Right lobe of liver (tissue), 4 donors: ENCODE data around the gene DLG2.

ENCODE experiments used
- POLR2A ChIP-seq: fragments of 450-650 bp; IDR thresholded peaks from one replicate; pipeline ENCODE4 v1.6.1; 2017; ENCODE audit warnings: antibody characterized with exemption, mild to moderate bottlenecking
- TF ChIP-seq, protein P1 (sequence below), 4 donors: fragments of 200-600 bp in 3 of 4; fragments of 450-650 bp in 1 of 4; IDR thresholded peaks; one replicate each; pipeline versions ENCODE4 v1.5.1 to v1.8.0; 2016 to 2022; ENCODE audit warnings: antibody characterized with exemption in 4 of 4, mild to moderate bottlenecking in 2 of 4
- donor health status: DM: no; HTN: no; CAD: no.
- donor health status: DM: no; HTN: no; CAD: no.
- donor health status: DM: no; HTN: yes; CAD: no.

GRCh38 chr11:84583106-84583505, 1044.0 kb downstream of the DLG2 start:
- TF ChIP-seq, protein P1, sequence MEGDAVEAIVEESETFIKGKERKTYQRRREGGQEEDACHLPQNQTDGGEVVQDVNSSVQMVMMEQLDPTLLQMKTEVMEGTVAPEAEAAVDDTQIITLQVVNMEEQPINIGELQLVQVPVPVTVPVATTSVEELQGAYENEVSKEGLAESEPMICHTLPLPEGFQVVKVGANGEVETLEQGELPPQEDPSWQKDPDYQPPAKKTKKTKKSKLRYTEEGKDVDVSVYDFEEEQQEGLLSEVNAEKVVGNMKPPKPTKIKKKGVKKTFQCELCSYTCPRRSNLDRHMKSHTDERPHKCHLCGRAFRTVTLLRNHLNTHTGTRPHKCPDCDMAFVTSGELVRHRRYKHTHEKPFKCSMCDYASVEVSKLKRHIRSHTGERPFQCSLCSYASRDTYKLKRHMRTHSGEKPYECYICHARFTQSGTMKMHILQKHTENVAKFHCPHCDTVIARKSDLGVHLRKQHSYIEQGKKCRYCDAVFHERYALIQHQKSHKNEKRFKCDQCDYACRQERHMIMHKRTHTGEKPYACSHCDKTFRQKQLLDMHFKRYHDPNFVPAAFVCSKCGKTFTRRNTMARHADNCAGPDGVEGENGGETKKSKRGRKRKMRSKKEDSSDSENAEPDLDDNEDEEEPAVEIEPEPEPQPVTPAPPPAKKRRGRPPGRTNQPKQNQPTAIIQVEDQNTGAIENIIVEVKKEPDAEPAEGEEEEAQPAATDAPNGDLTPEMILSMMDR (IDR thresholded peaks at IDR 0.05): no peak
- no peak for TF ChIP-seq POLR2A
